Activated CD8-positive, alpha-beta memory T cell treated with anti-CD3 and anti-CD28 coated beads, Interleukin-2, amount 50 U/mL, for 1 hour (primary cell): ENCODE results near the gene HSD17B12.
"Not testable (repeated sequence)": the region's sequence is repeated elsewhere in the genome, so short reads cannot be mapped to it uniquely, and the experiment has no call there.

Experiments
- DNase-seq: peaks from one replicate; pipeline ENCODE4 v3.0.0-alpha.2; 2020; ENCODE audit errors: extremely low read depth

HSD17B12 gene

DNA sequence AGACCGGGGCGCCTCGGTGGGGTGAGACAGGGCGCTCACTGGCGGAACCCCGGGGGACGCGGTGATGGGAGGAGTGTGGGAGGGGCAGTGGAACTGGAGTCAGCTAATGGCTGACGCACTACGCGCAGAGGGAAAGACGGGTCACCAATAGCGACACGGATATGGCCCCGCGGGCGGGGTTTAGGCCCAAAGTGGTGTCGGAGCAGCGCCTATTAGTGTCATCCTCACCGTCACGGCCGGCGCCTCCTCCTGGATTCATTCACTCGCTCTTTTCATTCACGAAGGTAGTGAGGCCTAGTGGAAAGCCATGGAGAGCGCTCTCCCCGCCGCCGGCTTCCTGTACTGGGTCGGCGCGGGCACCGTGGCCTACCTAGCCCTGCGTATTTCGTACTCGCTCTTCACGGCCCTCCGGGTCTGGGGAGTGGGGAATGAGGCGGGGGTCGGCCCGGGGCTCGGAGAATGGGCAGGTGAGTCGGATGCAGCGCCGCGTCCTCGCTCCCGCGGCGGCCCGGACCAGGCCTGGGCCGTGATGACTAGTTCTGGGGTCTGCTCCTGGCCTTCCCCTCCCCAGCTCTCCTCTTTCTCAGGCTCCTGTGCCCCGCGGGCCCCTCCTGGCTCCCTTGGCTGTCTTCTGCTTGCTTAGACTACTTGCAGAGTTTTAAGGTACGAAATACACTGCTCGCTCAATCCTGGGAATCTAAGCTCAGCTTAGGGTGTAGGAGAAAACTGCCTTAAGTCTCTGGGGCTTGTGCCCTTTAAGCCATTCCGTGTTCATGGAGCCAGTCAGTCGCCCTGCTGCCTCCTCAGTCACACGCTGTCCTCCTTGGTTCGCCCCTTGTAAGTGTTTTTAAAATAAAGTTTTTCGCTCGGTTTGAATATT is at the start of gene HSD17B12:
Gene HSD17B12 (plus strand): TSS at position 218 of the 880 bp plus-strand sequence. CDS start 90 bp downstream, at position 308.
- peak; percentile 94 for DNase-seq

DNA sequence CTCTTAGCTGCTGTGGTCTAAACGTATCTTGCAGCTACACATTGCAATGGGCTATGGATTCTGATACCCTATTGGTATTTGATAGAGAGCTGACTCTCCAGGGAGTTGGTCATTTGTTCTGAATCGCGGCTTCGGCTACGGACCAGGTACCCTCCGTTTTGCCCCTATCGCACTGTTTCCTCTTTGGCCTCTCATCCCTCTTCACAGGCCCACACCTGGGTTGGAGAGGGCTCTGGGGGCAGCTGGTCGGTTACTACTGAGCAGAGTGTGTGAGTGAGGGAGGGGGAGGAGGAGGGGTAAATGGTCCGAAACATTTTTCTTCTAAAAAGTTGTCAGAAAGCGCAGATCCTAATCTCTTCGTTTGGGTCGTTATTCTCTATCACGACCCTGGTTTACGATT is 48.8 kb upstream of the HSD17B12 start:
- no peak for DNase-seq

DNA sequence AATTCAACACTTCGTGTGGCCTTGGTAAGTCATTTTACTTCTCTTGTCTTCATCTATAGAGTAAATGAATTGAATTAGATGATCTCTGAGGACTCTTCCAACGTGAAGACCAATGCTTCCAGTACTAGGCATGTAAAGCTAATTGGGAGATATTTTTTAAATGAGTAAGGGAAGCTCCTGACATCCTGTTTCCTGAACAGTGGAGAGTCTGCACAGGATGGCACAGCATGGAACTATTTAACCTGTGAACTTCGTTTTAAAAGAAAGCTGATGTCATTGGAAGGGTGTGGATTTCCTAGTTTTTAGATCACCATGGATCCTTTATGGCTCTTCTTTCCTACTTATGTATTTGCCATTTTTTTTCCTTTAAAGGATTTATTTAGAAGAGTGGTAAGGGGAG is 48.4 kb upstream of the HSD17B12 start:
- DNase-seq = no peak

DNA sequence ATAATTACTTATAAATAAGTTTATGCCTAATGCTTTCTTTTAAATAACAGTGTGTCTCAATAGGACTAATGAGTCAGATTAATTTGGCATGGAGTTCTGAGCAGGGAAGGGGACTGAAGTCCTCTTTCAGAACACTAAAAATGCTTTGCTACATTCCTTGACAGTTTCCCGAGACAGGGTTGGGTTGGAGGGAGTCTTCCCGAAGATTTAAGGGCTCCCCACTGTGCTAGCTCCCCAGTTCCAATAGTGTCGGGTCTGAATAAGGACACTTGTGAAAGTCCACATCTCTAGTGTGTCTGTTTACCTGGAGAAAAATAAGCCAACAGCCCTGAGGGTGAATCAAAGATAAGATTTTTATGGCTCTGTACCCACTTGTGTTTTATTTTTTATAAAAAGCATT is 41.8 kb upstream of the HSD17B12 start:
- no peak for DNase-seq

DNA sequence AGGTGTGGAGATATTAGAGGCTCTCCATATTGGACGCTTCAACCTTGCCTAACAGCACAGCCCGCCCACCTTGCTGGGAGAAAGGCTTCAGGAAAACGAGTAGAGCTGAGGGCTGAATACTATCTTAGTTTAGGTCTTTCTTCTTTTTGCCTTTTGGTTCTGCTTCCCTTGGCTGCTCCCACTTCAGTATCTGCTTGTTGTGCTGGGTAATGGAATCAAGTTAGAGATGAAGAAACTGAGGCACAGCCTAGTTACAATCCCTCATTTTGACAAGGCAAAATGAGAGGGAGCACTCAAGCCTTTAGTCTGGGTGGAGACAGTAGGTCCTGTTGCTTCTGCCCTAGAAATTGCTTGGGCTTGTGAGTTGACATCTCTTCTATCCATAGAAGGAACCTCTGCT is 41.3 kb upstream of the HSD17B12 start:
- no peak for DNase-seq

DNA sequence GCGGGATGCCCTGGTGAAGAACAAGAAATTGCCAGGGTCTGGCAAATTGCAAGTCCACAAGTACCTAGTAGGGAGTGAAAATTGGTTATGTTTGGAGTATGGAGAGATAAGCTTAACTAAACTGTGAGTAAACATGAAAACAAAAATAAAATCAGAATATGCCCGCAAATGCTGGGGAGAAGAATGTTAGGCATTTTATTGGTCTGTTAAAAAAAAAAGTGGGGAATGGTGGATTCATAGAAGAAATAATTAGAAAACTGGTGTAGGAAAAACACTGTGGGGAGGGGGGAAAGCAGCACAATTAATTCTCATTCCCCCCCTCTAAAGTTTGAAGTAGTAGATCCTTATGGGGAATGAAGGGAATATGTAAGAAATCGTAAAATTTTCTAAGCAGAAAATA is 40.6 kb upstream of the HSD17B12 start:
- no peak for DNase-seq

DNA sequence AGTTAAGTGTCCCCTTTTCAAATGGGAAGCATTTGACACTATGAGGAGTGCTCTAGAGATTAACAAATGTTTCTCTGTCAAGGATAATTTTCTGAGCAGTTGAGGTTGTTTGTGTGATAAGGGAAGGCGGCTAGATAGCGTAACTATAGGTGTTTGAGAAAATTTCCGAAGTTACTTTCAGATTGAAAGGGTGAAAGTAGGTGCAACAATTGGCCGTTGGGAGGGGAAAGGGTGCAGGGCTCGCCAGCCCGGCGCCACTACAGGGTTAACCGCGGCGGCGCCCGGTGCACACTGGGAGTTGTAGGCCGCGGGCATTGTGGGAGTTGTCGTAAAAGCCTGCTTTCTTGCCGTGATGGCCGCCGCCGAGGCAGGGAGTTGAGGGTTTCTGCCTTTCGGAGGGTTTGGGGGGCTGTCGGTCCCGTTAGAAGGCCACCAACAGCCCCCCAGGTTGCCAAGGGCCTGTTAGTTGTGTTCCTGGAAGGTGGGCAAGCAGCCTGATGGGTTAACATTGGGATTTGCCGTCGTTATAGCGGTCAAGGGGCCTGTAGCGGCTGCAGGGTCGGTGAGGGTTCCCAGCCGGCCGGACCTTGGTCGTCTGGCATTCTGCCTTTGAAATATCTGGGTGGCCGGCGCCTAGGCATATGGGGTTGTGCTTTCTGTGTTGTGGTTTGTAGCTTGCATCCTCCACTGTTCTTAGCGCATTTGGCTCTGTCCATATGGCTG is 36.5 kb upstream of the HSD17B12 start:
- DNase-seq = peak; percentile 55

DNA sequence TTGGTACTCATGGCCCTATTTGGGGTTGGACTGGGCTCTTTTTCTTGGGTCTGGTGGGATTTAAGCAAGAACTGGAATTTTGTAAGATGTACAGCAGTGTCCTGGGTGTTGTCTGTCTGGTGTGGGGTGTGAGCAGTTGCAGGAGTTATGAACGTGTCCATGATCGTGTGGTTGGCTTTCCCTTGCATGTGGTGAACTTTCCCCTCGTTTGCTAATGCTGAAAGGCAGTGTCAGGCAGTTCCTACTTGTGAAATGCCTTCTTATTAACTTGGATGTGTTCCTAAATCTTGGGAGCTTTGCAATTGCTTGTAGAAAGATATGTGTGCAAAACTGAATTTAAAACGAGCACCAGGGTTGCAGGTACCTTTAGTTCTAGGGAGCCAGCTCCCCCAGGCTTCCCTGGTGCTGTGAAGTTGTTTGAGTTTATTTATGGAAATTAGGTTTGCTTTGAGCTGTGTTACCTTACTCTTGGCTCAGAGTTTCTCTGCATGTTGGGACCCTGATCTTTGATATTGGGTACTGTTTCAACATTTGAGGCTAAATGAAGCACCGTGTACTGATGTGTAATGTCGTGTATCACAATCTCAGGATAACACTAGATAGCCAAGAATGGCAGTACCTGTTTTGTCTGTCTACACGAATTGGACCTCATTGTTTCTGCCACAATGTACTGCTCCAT is 35.8 kb upstream of the HSD17B12 start:
- DNase-seq = no peak

DNA sequence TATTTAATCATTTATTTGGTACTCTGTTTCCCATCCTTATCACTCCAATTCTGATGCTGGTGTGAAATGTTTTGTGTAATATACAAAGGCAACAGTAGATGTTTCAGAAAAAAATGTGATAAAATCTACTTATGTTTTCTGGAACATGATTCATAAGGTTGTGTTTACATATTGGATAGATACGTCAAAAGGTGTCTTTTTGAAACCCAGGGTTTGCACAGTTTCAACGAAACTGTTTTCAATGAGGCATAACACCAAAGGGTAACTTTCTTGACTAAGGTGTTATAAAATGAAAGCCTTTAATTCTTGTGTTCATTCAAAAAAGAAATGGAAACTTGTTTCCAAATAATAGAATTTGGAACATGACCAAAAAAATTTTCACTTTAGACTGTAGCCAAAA is 33.8 kb upstream of the HSD17B12 start:
- no peak for DNase-seq

DNA sequence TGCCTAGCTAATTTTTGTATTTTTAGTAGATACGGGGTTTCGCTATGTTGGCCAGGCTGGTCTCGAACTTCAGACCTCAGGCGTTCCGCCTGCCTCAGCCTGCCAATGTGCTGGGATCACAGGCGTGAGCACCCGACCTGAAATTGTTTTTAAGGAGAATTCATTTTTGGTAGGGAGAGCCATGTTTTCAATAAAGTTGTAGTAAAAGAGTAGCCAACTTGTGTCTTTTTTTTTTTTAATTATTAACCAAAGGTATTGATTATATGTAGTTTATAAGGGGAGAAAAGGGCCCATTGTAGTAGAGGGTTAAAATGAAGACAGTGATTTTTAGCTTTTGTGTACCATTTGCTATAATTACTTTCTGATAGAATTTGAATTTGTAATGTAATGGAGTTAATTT is 31.6 kb upstream of the HSD17B12 start:
- DNase-seq = no peak

DNA sequence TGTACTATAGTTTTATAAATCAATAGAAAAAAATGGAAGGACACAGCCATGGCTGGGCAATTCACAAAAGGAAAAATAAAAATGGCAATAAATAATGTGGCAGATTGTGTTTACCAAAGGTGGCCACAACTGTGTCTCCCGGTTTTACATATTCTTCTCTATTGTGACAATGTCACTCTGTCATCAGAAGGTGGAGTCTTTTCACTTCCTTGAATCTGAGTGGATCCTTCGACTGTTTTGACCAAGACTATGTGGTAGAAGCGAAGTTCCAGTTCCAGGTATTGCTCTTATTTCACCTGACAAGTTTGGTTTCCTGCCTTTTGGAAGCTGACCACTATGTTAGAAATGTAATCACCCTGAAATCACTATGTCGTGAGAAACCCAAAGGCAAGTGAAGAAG is 31.0 kb upstream of the HSD17B12 start:
- no peak for DNase-seq

DNA sequence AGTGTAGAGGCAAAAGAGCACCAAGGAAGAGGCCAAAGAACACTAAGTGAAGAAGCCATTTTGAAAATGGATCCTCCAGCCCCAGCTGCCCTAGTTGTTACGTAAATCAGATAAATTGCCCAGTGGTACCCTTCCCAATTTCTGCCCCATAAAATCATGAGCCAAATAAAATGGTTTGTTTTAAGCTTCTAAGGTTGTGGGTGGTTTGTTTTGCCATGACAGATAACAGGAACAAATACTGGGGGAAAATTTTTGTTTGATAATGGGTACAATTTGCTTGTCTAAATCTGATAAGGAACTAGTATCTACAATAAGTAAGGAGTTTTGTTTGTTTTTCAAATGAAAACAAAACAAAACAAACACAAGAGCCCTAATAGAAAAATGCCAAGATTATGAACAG is 30.6 kb upstream of the HSD17B12 start:
- no peak for DNase-seq

DNA sequence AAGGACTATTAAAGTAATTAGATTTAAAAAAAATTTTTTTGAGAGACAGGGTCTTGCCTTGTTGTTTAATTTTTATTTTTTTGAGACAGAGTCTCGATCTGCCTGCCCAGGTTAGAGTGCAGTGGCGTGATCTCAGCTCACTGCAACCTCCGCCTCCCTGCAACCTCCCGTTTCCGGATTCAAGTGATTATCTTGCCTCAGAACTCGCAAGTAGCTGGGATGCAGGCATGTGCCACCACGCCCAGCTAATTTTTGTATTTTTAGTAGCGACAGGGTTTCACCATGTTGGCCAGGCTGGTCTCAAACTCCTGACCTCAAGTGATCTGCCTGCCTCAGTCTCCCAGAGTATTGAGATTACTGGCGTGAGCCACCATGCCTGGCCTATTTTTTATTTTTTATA is 17.5 kb upstream of the HSD17B12 start:
- not testable (repeated sequence) for DNase-seq

DNA sequence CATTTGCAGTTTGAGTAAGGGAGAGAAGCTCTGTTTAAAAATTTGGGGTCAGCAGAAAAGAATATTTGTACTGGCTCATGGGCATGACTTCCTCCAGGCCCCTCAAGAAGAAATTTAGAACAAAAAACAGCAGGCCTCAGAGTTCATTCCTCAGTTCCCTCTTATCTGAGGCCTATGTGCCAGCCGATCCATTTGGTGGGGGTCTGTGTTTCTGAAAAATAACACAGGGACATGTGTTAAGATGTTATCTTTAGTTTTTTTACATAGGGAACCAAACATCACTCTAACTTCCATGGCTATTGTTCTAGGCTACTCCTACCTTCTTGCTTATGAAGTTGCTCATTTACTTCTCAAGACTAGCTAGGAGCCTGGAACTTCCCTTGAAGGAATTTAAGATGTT is 16.2 kb upstream of the HSD17B12 start:
- no peak for DNase-seq

DNA sequence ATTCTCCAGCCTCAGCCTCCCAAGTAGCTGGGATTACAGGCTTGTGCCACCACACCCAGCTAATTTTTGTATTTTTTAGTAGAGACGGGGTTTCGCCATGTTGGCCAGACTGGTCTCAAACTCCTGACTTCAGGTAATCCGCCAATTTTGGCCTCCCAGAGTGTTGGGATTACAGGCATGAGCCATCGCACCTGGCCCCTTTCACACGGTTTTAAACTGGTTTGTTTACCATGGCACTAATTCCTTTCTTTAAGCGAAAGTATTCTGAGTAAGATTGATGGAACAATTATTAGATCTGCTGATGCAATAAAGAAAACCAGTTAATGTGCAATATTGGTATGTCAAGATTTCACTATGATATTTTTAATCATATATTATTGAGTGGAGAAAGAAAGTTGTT is 9.3 kb upstream of the HSD17B12 start:
- DNase-seq = not testable (repeated sequence)

DNA sequence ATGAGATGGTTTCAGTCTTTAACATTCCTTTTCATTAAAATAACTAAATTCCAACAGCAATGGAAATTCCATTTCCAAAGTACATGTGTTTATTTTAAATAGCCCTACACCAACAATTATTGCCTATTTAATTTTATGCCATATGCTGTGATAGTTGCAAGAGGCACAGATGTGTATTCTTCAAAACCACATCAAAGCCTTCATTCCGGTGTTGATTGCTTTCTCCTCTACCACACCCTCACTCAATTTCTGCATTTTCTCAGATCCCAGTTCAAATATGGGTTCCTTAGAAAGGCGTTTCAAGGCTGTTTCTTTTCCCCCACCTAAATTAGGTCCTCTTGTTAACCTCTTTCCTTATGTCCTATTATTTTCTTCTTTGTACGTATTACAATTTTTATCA is 6.0 kb upstream of the HSD17B12 start:
- DNase-seq = no peak

DNA sequence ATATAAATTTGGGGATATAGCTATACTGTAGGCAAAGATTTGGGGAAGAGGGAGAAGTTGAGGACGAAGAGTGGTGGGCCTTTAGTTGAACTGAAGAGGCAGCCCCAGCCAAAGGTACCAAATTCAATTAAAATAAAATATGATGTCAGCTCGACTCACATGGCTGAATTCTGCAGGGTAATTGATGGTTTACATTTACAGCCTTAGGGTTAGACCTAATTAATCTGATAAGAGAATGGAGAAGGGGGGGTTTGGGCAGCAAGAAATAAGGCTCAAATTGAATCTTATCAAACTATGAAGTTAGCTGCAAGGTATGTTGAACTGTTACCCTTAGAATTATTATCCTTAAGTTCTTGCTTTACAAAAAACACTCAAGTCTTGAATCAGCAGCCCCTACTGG is 3.6 kb upstream of the HSD17B12 start:
- DNase-seq = no peak

DNA sequence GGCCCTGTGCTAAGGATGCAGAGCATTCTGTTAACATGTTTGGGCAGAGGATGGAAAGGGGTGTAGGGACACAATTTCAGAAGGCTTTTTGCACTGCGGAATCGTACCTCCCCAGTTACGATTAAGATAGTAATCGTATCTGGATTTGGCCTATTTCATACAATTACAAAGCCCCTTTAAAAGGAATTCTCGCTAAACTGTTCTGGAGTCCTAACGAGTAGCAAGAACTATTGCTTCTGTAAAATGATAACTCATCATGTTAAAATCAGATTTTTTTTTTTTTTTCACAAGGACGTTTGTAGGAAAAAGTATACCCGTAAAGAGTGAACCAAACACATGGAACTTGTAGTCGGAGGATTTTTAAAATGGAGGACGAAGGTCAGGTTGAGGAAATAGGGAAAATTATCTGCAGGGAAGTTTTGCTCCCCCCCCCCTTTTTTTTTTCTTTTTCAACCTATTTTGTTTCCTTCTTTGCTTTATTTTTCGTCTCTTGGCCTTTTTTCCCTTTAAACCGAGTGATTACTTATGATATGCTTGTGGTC is 934 bp downstream of the HSD17B12 start:
- no peak for DNase-seq

DNA sequence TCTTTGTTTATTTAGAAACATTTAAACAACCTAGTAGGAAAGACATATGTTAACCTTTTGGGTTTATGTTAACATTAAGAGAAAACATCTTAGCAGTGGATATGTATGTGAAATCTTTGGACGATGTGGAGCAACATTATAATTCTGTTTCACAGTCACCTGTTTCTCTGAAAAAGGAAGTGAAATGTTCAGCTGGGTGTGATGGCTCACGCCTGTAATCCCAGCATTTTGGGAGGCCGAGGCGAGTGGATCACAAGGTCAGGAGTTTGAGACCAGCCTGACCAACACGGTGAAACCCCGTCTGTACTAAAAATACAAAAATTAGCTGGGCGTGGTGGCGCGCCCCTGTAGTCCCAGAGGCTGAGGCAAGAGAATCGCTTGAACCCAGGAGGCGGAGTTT is 1.5 kb downstream of the HSD17B12 start:
- DNase-seq = not testable (repeated sequence)

DNA sequence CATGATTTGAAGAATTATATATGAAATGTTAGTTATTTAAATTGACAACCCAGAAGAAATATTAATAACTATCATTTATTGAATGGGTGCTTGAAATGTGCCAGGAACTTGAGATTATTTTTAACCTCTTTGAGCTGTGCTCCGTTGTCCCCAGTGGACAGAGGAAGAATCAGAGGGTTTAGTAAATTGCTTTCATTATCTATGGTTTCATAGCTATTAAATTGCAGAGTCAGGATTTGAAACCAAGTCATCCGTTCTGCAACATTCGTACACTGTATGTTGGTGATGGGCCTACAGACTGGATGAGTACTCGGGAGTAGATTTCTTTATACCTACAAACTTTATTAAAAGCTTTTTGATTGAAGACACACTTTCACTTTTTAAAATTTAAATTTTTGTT is 4.9 kb downstream of the HSD17B12 start:
- no peak for DNase-seq

DNA sequence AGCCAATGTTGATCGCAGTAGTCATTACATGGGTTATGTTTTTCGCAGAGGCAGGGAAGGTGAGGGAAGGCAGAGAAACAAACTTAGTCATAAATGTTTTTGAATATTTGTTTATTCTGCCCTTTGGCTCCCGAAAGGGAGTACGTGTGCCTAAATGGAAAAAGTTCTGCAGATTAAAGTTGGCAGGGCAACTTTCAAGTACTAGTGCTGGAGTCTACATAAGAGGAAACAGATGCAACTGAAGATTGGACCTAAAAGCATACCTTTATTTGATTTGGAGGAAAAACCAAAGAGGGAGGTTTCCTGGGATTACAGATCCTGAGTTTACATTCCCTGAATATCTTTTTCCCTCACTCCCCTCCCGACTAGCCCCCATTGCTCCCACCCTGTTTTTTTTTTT is 5.7 kb downstream of the HSD17B12 start:
- no peak for DNase-seq

DNA sequence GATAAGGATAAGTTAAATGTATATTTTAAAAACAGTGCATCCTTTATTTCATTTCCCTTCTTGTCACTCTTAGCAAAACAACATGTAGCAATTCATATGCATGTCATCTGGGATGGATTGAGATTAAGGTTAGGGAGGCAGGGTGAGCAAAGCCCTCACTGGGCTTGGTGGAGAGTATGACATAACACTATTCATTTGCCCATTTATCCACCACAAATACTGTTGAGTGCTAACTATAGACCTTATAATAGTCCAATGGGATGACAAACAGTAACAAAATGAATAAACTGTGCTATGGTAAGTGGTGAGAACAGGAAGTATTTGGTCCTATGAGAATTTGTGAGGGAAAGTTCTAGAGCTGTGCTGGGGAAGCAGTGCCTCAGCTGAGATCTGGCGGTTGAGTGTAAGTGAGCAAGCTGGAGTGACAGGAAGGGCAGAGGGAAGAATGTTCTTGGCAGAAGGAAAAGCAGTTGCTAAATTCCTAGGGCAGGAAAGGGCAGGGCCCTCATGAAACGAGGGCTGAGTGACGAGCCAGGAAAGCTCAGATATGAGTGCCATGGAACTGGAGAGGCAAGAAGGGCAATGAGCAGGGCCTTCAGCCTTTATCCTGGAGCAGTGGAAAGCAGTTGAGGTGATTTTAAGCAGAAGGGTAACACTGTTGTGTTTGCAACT is 6.7 kb downstream of the HSD17B12 start:
- DNase-seq = no peak
